ENCODE measurements around the gene THYN1.
A peak's percentile ranks its signal among the peaks of the same experiment; 100 is the strongest.
"Not testable (repeated sequence)": the region's sequence is repeated elsewhere in the genome, so short reads cannot be mapped to it uniquely, and the experiment has no call there.

The THYN1 gene

GRCh38 chr11:134253188-134253993 is at the start of gene THYN1, which contains the start of gene ACAD8:
Gene THYN1, minus strand, starts transcription at chr11:134253352. Its CDS starts 470 bp downstream, at chr11:134252882.
Gene ACAD8, plus strand, starts transcription at chr11:134253568. Its CDS starts 33 bp downstream, at chr11:134253601.
- peak; percentile 57 for DNase-seq (ENCODE audit: low read depth)

DNA sequence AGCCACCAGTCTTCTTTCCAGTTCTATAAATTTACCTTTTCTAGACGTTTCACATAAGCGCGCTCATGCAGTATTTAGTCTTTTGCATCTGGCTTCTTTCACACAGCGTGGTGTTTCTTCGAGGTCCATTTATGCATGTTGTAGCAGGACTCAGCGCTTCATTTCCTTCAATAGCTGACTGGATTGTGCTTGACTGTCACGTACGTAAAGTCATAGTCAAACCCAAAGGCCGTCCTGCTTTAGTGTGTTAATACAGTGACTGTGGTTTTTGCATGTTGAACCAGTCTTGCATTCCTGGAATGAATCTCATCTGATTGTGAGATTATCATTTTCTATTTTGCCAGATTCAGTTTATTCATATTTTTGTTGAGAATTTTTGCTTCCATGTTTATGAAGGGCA is 41.5 kb upstream of the THYN1 start:
- no peak for DNase-seq (ENCODE audit: low read depth)

- DNase-seq (ENCODE audit: low read depth), result no peak
Observed at GRCh38 chr11:134293119-134294113, 40.3 kb upstream of the THYN1 start.

GRCh38 chr11:134292661-134293060 is 39.5 kb upstream of the THYN1 start:
- DNase-seq (ENCODE audit: low read depth), result no peak

- DNase-seq (ENCODE audit: low read depth), result no peak
Observed at GRCh38 chr11:134291196-134291595, 38.0 kb upstream of the THYN1 start.

GRCh38 chr11:134290646-134291045 is 37.5 kb upstream of the THYN1 start:
- DNase-seq (ENCODE audit: low read depth), result no peak

DNA sequence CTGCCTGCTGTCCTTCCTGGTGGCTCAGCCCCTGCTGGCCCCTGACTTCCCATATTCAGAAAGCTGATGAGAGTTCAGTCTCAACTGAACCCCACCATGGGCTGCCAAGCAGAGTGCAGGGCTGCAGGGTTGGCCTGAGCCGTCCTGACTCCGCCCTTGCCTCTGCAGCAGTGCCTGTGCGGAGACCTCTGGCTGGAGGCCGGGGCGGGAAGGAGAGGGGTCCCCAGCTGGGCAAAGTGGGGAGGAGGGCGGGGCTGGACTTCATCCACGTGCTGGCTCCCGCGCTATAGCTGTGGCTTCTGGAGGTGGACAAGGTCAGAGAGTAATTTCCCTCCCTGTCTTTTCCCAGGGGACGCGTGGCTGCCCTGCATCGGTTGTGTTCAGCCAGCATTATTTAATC is 36.6 kb upstream of the THYN1 start:
- DNase-seq (ENCODE audit: low read depth), result no peak

DNA sequence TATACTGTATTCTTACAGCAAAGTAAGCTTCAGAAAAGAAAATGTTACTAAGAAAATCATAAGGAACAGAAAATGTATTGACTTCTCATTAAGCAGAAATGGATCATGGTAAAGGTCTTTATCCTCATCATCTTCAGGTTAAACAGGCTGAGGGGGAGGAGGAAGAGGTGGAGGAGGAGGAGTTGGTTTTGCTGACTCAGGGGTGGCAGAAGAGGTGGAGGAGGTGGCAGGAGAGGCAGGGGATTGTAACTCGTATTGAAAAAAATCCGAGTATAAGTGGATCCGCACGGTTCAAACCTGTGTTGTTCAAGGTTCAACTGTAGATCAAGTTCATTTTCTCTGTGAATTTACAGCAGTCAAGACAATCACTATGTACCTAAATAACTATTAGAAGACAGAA is 36.0 kb upstream of the THYN1 start:
- DNase-seq (ENCODE audit: low read depth), result no peak

DNA sequence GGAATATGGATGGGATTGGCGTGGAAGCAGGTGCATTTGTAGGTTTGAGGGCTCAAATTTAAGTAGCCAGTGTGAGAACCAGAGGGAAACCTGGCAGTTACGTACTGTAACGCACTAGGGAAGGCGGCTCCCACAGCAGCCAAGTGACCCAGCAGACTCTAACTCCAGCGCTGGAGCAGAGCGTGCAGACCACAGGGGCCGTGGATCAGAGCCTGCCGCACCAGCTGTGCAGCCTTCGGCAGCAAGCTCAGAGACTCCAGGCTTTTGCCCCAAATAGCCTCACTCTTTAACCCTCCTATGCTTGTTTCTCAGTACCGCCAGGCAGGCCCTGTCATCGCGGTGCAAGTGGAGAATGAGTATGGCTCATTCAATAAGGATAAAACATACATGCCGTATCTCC is 35.3 kb upstream of the THYN1 start:
- no peak for DNase-seq (ENCODE audit: low read depth)

DNA sequence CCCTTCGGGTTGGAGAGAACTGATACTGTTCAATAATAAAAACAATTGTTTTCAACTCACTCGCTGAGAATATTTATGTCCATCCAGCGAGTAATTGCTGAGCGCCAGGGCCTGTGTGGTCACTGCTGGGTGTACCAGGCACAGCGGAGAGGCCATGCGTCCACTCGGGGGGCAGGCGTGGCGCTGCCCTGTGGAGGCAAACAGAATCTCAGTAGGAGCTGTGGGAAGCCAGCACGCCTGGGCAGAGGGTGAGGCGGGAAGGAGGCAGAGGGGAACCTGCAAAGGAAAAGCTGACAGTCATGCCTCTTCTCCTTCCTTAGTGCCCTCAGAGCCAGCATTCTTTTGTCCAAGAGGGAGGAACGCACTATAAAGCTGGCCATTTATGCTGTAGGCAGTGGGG is 34.4 kb upstream of the THYN1 start:
- DNase-seq (ENCODE audit: low read depth), result no peak

- DNase-seq (ENCODE audit: low read depth), result not testable (repeated sequence)
Observed at GRCh38 chr11:134284349-134284748, 31.2 kb upstream of the THYN1 start.

DNA sequence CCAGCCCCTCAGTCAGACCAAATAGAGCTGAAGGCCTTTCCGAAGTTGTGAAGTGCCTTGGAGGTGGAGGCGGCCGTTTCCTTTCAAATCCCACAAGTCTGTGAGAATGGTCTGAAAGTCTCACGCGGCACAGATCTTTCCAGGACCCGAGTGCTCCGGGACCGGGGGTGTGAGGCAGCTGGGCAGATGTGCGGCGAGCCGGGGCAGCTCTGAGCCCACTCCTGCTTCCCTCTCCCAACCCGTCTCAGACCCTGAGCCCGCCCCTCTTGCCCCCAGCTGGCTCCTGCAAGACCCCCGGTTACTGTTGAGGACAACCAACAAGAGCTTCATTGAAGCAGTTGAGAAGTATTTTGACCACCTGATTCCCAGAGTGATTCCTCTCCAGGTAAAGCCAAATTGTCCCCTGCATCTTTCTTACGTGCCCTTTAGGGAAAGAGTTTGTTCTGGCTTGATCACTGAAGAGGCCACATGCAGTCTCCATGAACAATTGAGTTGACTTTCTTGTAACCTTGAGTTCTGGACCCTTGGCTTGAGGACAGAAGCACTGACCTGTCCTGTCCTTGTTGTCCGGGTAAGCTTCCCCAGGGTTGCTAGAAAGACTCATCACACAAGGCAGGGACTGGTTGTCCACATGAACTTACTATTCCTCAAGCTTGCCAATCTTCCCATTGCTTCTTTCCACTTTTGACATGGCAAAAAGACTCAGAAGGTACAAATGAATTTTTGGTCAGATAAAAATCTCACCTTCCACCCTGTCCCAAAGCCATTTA is 30.5 kb upstream of the THYN1 start:
- DNase-seq (ENCODE audit: low read depth), result no peak

- DNase-seq (ENCODE audit: low read depth), result no peak
Observed at GRCh38 chr11:134282121-134283045, 29.2 kb upstream of the THYN1 start.

- DNase-seq (ENCODE audit: low read depth), result not testable (repeated sequence)
Observed at GRCh38 chr11:134281635-134282034, 28.5 kb upstream of the THYN1 start.

- no peak for DNase-seq (ENCODE audit: low read depth)
Observed at GRCh38 chr11:134278356-134278755, 25.2 kb upstream of the THYN1 start.

GRCh38 chr11:134277183-134278001 is 24.2 kb upstream of the THYN1 start:
- DNase-seq (ENCODE audit: low read depth), result no peak

GRCh38 chr11:134276396-134277182 is 23.4 kb upstream of the THYN1 start:
- no peak for DNase-seq (ENCODE audit: low read depth)

- DNase-seq (ENCODE audit: low read depth), result no peak
Observed at GRCh38 chr11:134275534-134276395, 22.6 kb upstream of the THYN1 start, which contains the start of gene GLB1L3. Gene GLB1L3, plus strand, starts transcription at chr11:134276379. Its CDS starts 362 bp downstream, at chr11:134276741.
